SKM-1 treated with dmso at 0.1 percent for 144 hours (cell line): Measurements from ENCODE around the gene COL6A5.
"Not testable (repeated sequence)": the region's sequence is repeated elsewhere in the genome, so short reads cannot be mapped to it uniquely, and the experiment has no call there.

Experiments used
- DNase-seq: peaks from one replicate; lab custom pipeline; 2025; ENCODE audit not compliant: unreplicated experiment; lab: John Stamatoyannopoulos, UW

COL6A5 gene

DNA sequence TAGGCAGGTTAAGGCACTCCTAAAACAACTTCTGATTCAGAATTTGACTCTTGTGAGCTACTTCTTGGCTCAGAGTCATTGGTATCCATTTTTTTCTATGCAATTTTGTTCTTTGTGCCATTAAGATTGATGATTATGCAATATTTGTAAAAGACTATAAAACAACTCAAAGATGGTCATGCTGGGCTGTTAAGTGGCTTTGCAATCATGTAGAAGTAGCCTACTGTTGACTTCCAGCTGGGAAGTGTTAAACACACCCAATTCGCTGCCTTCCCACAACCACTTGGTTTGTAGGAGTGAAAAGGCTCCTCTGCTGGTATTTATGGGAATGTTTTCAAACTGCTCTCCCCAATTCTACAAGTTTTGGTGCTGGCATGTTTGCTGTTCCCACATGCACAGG is 96.8 kb downstream of the COL6A5 start:
- DNase-seq = no peak

DNA sequence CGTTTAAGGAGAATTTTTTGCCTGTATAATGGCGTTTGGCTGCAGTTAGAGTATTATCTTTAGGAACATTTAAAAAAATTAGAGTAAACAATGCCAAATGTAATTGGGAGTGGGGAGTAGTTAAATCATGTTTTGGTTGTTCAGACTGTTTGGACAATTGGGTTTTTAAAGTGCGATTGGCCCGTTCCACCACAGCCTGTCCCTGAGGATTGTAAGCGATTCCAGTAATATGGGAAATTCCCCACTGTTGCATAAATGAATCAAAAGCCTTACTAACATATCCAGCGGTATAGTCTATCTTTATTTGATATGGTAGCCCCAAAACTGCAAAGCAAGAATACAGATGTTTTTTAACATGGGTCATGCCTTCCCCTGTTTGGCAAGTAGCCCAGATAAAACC is 101.4 kb downstream of the COL6A5 start:
- not testable (repeated sequence) for DNase-seq

DNA sequence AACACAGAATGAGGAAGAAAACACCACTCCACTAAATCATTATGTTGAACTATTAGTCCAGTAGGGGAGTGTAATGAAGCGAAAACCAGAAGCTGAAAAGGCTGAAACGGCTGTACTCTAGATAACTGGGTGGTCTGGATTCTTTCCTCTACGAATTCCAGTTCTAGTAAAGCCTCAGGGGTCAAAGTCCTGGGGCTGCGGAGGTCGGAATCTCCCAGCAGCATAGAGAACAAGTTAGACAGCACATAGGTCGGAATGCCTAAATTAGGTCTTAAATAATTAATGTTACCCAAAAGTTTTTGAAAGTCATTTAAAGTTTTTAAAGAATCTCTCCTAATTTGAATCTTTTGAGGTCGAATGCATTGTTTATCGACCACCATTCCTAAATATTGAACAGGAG is 102.7 kb downstream of the COL6A5 start:
- not testable (repeated sequence) for DNase-seq

DNA sequence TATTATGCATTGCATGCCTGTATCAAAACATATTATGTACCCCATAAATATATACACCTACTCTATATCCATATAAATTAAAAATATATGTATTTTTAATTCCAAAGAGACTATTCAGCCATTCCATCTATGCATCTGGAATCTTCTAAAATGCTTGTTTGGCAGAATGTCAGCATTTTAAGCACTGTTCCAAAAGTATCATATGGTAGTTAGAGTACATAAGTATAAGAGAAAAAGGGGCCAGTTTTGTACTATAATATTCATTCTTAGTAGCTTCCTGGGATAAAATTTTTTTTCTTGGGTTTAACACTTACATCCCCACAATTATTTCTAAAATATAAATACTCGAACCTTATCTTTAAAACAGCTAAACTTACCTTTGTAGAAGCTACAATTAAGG is 111.1 kb downstream of the COL6A5 start:
- no peak for DNase-seq

DNA sequence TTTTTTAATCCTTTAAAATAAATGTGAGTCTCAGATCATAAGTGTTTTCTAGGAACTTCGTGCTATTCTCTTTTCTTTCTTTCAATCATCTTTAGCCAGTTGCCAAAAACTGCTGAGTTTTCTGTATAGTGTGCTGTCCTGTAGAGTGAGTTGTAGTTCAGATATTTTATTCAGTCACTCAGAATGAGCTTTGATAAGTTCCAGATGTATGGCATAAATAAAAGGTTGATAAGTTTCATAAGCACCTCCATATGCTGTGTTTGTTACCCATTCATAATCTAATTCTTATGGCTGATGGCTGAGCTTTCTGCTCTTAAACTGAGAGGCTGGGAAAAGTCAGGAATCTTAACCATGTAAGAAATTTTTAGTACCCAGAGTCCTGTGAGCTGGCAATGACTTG is 112.2 kb downstream of the COL6A5 start:
- DNase-seq = no peak

DNA sequence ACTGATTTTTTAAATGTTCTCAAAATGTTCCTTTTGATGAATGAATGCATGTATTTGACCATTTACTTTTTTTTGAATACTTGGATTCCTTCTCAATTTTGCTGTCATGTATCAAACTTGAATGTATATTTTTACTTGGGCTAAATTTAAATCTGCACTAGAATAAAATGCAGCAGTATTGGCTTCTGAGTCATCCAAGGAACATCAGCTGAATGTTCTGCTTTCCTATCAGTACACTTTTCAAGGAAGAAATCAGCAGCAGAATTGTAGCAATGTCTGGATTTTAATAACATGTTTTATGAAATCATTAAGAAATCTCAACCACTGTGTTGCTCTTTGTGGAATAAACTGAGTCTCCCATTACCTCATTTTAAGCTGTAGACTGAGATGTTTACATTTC is 114.5 kb downstream of the COL6A5 start:
- no peak for DNase-seq

DNA sequence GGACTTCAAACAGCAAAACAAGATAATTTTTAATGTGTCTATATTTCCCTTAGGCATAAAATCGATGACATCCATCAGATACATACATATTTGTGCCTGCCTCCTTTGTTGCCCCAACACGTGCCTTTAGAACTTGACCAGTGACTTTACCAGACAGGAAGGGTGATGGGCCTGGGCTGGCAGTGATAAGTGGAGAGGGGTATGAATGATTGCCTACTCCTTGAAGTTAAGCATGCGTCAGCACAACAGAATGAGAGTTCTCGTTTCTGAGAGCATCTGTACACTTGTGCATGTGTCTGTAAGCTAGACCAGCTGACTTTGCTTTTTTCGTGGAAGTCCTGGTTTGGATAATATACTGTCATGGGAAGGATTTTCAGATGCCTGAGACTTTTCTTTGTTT is 116.6 kb downstream of the COL6A5 start:
- no peak for DNase-seq

DNA sequence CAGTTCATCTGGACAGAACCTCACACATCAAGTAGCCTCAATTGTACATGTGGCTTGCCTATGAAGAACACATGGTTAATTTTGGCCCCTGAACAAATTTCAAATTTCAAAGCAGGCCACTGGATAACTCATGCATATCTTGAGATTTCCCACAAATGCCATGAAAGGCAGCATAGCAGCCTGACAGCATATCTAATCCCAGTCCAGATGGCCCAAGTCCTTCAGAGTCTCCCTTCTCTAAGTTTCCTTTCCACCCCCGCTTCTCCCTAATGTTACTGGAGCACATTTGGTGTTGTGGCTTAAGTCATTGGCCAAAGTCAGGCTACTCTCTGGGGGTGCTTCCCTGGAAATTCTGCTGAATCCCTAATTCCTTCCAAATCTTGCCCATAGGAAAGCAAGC is 117.7 kb downstream of the COL6A5 start:
- DNase-seq = no peak

DNA sequence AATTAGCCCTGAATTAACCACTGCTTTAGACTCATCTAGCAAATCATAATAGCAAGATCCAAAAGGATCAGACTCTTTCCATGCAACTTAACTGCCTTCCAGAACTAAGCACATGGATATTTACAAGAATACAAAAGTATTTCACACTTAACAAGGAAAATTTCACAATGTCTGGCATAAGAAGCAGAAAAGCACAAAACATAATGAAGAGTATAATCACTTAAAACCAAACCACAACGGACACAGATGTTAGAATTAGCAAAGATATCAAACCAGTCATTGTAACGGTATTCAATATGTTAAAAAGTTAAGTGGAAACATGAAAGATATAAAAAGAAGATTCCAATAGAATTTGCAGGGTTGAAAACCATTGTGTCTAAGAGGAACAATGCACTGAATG is 120.0 kb downstream of the COL6A5 start:
- DNase-seq = no peak

DNA sequence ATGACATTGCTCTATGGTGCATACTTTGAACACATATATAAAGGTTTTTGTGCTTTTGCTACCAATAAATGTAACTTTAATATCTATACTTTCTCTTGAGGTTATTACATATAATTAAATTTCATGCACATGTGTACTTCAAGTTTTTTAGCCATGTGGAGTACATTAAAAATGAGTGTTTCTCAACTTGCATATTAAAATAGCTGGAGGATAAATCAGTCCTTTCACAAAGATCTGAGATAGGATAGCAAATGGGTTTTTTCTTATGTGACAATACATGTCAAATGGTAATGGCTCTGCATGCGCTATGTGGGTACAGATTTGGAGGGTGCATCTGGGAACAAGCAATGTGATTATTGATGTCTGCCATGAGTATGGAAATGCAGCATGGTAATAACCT is 122.8 kb downstream of the COL6A5 start:
- no peak for DNase-seq

DNA sequence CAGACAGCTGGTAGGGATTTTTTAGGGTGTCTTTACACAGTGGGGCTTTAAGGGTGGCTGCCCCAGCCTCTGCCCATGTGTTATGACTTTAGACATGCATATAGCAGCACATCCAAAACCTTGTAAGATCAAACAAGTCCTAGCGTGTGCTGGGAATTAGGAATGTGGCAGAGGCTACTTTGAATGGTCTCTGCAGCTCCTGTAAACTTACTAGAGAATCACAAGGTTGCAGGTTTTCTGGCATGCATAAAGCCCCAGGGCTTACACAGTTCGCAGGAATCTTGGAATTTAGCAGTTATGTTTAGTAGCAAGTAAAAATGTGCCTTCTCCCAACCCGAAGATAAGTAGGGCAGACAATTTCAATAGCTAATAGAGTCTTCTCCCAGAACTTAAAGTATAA is 124.7 kb downstream of the COL6A5 start:
- DNase-seq = no peak

DNA sequence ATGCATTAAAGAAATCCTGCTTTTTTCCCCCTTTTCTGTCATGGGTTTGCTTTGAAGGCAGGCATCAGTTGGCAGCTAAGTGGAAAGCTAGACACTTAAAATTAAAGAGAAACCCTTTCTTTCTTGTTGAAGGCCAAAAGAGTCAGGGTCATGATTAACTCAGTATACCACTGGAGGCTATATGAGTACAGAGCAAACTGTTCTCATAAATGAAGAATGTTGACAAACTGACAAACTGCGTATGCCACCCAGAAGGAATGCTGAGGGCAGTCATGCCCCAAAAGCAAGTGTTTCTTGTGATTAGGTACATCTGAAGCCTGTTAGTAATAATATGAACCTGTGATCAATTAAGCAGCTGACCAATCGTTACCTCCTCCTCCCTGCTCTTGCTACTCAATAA is 127.9 kb downstream of the COL6A5 start:
- no peak for DNase-seq

DNA sequence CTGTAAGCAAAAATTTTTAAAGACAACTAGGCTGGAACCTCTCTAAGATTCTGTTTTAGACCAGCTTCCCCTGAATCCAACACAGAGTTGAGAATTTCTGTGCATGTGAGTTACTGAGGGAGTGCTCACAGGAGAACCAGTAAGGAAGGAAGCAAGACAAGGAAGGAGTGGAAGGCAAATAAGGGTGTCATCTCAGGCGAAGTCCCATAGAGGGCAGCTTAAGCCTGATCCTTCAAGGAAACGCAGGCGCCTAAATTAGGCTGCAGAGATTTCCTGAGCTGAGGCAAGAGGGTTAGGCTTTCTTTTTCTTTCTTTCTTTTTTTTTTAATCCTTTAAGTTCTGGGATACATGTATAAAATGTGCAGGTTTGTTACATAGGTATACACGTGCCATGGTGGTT is 135.3 kb downstream of the COL6A5 start:
- DNase-seq = no peak

DNA sequence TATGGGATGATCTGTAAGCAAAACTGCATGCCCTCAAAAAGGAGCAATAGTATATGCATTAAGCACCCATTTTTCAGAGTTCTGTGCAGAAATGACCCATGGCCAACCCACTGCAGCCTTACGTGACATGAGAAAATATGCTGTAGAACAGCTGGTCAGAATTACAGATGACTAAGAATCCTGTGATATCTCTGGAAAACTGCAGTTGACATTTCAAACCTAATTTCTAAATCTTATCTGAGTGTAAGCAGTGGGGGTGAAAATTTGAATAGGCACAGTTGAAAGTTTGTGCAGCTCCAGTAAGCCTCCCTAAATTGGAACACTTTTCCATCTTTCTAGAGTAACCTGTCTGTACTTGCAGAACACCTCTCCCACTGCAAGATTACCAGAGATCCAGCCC is 142.8 kb downstream of the COL6A5 start:
- DNase-seq = no peak

DNA sequence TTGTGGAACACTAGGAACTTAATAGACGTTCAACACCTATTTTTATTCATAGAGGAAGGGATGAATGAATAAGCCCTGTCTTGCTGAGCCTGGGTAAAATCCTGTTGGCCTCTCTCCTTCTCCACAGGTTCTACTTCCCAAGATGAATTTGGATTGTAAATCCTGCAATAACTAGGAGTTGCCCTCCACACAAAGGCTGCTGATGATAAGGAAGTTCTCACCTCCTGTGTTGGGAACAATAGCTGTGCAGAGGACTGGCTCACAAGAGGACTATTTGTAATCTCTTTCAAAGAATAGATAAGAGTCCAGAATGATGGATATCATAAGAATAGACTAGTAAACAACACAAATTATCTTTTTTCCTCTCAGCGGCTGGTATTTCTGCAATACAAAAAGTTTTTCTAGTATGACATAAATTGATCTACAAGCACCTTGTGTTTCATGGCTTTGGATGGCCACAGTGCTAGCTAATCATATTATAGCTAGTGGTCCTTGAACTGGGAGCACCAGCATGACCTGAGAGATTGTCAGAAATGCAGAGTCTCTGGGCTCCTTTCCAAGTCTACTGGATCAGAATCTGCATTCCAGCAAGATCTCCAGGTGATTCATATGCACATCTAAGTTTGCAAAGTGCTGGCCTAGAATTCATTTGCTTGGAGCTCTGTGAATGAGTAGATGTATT is 143.4 kb downstream of the COL6A5 start:
- no peak for DNase-seq

DNA sequence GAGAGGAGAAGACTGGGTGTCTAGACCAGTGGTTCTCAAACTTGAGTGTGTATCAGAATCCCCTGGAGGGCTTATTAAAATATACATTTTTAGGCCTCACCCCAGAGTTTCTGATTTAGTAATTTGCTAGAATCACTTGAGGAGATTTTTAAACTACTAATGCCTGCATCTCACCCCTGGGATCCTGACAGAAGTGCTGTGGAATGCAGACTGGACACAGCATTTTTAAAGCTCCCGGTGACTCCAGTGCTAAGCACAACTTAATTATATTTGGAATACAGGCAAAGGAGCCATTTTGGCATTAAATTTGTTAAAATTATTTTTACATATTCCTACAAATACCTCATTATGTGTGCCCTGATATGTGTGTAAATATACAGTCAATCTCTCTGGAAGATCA is 144.8 kb downstream of the COL6A5 start:
- DNase-seq = no peak

DNA sequence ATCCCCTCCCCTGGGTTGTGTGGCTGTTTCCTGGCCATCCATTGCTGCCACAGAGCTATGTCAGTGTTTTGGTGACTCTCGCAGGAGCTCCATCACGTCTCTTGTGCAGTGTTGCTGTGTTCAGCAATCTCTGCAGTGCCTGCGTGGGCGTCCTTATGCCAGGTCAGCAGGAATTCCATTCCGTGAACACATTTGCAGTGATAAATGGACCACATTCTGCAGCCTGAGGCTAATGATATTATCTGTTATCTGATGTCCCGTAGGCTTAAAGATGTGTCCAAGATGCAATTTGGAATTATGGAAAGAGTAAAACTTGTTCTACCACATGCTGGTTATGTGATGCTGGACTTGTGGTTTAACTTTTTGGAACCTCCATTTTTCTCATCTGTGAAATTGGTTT is 146.0 kb downstream of the COL6A5 start:
- no peak for DNase-seq

DNA sequence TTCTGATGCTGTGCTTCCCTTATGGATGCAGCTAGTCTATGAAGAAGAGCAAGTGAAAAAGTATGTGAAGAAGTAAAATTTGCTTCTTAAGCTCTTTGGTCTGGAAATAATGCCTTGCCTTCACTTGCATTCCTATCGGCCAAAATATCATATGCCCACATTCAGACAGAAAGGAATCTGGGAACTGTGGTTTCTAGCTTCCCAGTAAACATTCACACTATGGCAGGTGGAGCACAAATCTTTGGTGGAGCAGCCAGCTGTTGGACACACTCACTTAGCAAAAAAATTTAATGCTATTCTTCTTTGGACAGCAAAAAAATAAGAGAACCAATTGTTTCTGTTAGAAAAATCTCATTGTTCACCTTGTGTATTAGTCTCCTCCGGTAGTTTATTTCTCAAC is 159.2 kb downstream of the COL6A5 start:
- no peak for DNase-seq

DNA sequence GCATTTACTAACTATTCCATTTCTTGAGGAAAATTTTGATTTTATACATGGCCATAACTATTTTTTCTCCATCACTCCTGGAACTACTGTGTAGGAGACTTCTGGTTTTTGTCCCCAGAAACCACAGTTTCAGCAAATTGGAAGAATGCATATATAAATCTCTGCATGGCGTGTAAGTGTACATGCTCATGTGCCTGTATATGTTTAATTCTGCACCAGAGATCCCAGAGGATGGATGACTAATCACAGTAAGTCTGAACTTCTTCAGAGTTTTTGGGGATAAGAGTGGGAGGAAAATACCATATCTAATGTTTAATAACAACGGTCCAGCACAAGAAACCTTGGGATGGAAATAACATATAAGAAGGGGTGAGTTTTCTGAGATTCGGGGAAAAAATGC is 160.6 kb downstream of the COL6A5 start:
- DNase-seq = no peak

DNA sequence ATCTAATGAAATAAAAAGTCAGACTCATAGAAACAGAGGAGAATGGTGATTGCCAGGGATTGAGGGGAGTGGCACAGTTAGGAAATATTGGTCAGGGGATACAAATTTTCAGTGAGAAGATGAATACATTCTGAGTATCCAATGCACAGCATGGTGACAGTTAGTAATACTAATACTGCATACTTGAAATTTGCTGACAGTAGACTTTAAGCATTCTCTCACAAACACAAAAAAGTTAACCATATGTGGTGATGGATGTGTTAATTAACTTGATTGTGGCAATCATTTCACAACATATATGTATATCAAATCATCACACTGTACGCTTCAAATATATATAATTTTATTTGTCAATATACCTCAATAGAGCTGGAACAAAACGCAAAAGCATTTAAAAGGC is 162.3 kb downstream of the COL6A5 start:
- no peak for DNase-seq

DNA sequence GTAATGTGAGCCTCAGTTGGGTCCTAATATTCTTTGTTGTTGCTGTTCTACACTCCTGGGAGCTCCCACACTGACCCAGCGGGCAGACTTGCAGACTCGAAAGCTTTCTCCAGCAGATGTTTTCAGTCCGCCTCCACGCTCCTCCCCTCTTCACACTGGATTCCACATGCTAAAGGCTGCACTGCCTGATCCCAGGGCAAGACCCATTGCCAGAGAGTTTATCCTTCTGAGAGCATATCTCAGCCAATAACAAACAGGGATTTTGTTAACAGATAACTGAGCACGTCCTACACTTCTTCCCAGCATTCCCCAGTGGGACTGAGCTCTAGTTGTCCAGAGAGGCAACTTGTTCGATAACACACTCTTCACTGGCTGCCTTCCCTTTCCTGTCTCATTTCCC is 163.5 kb downstream of the COL6A5 start:
- no peak for DNase-seq

DNA sequence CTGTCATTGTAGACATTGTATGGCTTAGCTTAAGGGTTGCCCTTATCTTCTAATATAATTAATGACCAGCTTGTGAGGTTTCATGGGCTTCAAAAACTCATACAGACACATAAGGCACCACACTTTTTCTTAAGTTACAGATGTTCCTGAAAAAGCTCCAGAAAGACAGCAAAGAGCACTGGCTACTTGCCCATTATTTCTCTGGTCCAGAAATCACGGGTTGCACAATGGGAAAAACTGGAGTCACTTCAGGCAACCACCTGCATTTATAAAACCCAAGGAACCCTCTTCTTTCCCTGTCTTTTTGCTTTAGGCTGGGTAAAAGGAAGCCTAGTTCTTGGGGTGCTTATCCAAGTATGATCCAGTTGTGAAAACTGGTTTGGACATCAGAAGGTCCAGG is 169.2 kb downstream of the COL6A5 start:
- DNase-seq = no peak

DNA sequence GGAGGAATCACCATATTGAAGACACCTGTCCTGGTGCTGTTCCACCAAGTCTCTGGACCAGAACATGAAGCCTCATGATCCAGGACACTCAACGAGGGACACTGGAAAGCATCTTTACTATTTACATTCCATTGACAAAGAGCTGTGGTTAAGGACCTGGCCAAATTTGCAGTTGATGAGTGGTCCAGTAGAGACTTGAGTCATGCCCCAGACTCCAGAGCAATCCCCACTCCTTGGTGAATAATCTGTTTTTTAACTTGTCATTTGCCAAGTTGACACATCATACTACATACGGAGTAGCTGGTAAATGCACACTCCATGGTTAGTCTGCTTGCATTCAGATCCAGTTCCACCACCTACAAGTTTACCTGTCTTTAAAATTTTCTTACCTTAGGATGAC is 170.3 kb downstream of the COL6A5 start:
- DNase-seq = no peak
